Stimulated activated CD4-positive, alpha-beta T cell treated with anti-CD3 and anti-CD28 coated beads, Interleukin-12 subunit alpha, Interleukin-12 subunit beta, amount 100 ng/mL, for 24 hours (primary cell): ENCODE results near the gene CNGA2.
"Not testable (repeated sequence)": the region's sequence is repeated elsewhere in the genome, so short reads cannot be mapped to it uniquely, and the experiment has no call there.

Experiments
- DNase-seq, 2 experiments: peaks; one replicate each; pipeline ENCODE4 v3.0.0-alpha.2; 2020; ENCODE audit warnings: low read depth in 2 of 2

CNGA2 gene

DNA sequence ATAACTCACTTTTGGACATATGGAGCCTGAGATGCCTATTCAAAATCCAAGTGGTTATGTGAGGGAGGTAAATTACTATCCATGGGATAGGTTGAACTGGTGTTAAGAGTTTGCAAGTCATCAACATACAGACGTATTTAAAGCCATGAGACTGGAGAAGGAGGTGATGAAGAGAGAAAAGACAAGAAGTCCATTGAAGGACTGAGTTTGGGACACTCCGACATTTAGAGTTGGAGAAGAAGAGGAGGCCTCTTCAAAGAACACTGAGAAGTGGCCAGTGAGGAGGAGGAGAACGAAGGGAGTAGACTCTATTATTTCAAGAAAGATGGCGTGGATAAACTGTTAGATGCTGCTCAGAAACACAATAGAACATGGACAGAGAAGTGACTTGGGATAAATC, at the start of gene CNGA2:
TSS of gene CNGA2 (plus strand) at position 301 of the 400 bp plus-strand sequence. CDS start 3,738 bp downstream, outside the sequence.
- DNase-seq = no peak

DNA sequence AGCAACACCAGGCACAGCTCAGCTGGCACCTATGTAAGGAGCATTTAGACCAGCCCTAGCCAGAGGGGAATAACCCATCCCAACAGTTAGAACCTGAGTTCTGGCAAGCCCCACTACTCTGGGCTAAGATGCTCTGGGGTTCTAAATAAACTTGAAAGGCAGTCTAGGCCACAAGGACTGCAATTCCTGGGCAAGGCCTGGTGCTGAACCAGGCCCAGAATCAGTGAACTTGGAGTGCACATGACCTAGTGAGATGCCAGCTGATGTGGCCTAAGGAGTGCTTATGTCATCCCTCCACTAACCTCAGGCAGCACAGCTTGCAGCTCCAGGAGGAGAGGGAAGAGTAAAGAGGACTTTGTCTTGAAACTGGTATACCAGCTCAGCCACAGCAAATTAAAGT, 46.9 kb upstream of the CNGA2 start:
- no peak for DNase-seq

DNA sequence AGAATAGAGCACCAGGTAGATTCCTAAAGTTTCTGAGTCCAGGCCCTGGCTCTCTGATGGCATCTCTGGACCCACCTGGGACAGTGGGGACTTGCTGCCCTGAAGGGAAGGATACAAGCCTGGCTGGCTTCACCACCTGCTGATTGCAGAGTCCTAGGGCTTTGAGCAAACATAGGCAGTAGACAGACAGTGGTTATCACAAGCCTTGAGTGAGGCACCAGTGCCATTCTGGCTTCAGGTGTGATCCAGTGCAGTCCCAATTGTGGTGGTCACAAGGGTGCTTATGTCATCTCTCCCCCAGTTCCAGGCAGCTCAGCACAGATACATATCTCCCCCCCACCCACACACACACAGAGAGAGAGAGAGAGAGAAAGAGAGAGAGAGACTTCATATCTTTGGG, 45.9 kb upstream of the CNGA2 start:
- no peak for DNase-seq

DNA sequence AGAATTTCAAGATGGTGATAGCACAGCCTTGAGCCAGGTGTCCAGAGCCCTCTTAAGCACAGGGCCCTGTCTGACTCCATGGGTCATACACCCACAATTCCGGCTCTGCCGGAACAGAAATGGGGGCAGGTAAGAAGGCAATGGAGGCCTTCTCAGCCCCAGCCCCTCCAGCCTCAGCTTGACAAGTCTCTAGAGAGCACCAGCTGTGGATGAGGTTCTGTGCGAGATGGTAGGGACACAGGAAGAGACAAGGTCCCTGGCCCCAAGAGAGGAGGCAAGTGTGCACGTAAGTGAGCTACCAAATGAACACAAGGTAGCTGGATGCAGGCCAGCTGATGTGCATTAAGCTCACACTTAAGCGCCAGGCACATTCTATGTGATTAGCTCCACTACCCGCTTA, 41.7 kb upstream of the CNGA2 start:
- DNase-seq = no peak

DNA sequence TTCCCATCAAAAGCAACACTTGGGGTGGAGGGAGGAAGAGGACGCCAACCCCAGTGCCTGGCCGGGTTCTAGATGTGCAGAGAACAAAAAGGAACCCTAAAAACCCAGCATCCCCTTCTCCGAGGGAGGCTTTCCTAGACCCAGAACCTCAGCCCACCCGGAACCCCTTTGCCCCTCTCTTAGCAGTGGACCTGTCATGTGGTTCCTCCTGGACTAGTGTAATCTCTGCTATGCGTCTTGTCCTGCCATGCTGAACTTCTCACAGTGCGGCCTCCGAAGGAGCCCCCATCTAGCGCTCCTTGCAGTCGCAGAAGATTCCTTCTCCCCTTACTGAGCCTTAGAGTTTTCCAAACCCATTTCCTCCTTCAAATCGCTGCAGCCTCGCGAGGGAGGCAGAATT, 40.4 kb upstream of the CNGA2 start:
- no peak for DNase-seq

DNA sequence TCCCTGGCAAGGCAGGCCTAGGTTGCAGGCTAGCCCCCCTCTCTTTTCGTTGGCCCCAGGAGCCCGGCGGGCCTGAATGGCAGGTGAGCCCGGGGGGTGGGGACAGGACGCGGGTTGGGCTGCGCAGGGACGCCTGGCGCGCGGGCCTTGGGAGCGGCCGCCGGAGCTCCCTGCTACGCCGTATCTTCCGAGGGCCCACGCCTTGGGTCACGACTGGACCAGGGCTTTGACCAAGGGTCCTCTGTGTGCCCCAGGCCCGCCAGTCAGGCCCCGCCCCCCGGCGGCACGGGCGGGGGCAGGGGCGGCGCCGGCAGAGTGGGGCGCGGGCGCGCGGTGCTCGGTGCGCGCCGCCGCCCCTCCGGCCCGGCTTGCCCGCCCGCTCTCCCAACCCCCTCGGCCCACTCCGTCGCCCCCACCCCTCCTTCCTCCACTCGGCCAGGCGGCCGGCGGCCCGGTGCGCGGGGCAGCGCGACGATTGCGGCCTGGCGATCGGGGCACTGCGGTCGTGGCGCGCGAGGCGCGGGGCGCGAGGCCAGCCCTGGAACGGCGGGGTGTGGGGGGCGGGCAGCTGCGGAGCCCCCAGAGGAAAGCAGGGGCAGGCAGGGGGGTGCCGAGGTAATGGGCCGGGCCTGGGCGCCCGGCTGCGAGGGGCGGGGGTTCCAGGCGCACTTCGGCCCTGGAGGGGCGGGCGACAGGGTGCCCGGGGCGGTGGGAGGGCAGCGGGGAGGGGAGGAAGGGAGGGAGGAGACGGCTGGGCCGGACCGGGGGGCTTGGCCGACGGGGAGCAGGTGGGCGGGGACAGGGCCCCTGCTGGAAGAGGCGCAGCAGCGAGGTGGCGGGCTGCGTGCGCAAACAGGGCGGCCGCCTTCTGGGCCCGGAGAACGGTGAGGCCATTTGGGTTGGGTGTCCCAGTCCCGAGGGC, 39.6 kb upstream of the CNGA2 start, which contains the start of gene PRRG3:
TSS of gene PRRG3 (plus strand) at position 798 of the 922 bp plus-strand sequence. CDS start 3,357 bp downstream, outside the sequence.
- no peak for DNase-seq

DNA sequence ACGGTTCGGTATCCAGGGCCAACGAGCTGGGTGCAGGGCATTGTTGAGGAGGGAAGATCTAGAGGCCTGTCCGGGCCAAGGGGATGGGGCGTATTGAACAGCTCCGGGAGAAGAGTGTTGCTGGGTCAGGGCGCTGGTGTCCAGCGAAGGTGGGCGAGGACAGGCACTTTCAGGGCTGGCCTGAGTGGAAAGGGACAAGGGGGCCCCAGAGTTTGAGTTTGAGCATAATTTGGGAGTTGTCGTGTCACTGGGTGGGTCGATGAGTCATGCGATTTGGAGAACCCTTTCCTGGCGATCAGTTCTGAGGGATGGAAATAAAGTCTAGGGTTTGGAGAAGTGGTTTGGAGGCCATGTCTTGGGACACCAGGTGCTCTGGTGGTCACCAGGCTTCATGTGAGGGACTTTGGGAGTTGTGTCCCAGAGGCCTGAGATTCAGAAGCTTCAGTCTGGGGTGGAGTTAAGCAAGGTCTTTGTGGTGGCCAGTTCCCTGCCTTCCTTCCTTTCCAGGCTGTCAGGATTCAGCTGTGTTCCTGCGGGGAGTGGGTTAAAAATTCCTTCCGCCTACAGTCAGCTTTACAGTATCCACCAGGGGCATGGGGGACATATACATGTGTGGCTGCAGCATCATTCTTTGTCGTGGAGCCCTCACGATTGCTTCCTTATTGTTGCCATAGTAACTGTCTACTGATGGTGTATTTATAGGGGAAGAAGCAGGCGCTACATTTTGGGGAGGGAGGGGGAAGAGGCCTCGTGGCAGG, 38.8 kb upstream of the CNGA2 start:
- no peak for DNase-seq

DNA sequence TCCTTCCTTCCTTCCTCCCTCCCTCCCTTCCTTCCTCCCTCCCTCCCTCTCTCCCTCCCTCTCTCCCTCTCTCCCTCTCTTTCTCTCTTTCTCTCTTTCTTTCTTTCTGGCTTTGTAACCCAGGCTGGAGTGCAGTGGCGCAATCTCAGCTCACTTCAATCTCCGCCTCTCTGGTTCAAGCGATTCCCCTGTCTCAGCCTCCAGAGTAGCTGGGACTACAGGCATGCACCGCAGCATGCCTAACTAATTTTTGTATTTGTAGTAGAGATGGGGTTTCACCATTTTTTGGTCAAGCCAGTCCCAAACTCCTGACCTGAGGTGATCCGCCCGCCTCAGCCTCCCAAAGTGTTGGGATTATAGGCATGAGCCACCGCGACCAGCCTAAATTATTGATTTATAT, 37.5 kb upstream of the CNGA2 start:
- not testable (repeated sequence) for DNase-seq

DNA sequence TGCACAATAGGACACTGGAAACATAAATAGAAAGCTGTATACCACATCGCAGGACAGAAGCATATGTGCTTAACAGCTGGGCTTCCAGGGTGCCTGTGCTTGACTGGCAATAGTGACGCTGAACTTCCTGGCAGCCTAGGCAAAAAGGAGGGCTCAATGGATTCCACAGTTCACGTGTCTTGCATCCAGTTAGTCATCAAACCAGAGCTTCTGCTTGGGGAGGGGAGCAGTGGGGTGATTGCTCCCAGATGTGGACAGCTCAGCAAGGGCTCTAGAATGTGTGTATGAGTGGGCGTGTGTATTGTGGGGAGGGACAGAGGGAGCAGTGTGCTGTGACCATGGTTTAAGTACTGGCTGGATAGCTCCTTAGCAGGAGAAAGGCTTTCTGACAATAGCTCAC, 37.0 kb upstream of the CNGA2 start:
- no peak for DNase-seq

DNA sequence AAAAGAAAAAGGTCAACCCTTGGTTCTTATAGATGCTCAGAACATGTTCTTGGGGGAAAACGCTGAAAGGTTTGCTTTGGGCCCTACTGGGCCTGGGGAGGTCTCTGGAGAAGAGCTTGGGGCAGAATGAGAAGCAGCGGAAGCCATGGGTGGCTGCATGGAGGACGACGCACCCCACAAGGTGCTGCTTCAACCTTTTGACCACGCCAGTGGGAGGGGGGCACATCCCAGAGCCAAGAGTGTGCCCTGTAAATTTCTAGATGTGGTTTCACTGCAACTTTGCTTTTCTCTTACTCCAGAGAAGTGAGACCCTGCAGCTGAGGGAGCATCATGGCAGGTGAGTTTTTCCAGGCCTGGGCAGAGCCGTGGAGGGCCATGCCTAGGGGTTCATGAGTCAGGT, 36.1 kb upstream of the CNGA2 start:
- no peak for DNase-seq

DNA sequence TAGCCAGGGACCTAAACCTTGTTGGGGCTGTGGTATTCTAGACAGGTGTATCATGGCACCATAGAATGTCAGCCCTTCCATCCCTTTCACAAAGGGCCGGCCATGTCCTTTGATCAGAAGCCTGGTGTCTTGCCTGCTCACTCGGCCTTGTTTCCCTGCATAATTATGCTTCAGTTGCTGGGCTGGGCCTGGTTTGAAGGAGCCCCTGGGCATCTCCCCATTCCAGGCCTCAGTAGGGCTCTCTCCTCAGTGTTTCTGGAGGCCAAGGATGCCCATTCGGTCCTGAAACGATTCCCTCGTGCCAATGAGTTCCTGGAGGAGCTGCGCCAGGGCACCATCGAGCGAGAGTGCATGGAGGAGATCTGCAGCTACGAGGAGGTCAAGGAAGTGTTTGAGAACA, 34.8 kb upstream of the CNGA2 start:
- DNase-seq = no peak

DNA sequence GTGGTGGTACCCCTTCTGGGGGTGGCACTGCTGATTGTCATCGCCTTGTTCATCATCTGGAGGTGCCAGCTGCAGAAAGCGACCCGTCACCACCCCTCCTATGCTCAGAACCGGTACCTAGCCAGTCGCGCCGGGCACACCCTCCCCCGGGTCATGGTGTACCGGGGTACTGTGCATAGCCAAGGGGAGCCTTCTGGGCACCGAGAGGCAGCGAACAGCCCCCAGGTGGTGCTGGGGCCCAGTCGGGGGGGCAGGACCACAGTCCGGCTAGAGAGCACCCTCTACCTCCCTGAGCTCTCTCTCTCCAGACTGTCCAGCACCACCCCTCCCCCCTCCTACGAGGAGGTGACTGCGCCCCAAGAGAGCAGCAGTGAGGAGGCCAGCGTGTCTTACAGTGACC, 34.0 kb upstream of the CNGA2 start:
- no peak for DNase-seq

DNA sequence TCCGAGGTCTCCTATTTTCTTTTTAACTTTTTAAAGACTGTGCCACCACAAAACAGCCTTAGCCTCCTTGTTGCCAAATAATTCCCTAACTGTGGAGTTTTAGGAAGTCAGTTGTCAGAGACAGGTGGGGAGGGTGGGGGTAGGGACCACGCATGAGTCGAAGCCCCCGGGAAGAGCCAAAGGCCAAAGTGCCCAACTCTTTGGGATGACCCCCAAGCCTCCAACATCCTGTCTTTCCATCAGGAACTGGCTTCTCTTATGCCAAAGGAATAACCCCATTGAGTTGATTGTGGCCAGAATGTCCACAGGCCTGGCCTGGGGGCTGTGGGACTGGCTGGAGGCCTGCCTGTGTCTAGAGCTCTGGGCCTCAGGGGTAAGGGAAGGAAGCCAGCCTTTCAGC, 33.5 kb upstream of the CNGA2 start:
- DNase-seq = no peak

DNA sequence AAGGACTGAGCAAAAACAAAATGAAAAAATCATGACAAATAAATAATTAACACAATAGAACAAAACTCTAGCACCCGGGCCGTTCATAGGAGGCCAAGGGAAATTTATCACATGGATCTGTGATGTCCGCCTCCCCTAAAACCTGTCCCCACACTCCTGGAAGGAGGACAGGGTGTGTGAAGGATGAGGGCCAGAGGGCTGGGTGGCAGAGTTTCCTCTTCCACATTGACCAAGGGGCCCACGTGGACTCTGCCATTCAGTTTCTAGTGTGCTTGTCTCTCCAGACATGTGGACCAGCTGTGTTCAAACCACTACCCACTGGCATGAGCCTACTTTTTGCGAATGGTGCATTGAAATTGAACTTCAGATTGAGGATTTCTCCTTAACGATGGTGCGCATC, 33.0 kb upstream of the CNGA2 start:
- DNase-seq = no peak

DNA sequence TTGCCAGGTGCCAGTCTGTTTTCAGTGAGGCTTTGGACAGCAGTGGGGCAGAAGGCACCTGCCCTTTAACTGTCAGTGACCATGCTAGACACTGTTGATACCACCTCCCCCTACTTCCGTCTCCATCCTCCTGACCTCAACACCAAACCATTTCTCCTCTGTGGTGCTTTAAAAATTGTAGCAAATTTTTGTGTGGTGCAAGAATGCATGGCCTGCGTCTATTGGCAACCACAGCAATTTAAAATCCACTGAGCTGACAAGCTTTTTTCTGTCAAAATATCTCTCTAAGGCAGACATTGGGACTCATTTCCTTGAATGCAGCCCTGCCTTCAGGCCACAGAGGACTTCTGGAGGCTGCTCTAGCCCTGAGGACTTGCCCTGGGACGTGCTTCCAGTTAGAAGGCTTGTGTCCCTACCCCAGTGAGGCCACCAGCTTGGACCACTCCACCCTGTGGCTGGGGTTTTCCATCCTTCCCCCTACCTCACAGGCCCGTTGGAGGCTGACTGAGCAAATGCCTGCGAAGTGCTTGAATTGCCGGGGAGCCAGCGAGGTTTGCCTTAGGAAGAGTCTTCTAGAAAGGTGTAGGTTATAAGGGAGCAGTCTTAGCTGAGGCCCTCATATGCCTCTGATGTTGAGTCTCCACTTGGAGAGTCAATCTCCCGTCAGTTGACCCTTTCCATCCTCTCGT, 32.4 kb upstream of the CNGA2 start:
- DNase-seq = no peak

DNA sequence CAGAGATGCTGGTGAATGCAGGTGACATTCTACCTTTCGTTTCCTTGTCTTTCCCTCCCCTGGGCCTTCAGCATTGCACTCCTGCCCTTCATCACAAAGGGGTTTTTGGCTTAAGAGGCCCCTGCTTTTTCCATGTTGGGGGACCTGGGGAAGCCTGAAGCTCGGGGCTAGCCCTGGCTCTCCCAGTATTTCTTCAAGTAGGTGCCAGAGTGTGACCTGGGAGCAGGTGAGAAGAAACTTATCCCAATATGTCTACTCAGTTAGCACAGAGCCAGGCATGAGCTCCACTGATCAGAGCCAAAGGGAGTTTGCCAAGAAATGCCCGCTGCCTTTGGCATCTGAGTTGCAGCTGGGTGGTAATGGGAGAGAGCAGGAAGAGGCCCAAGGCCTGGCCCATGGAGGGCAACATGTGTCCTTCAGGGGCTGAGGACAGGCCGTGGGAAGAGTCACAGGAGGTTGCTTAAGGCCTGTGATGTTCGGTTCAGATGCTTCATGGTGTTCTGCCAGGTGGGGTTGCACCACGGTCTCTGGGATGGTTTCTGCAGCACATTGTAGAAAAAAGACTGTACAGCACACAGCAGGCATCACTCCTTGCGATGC, 31.7 kb upstream of the CNGA2 start:
- DNase-seq = no peak

DNA sequence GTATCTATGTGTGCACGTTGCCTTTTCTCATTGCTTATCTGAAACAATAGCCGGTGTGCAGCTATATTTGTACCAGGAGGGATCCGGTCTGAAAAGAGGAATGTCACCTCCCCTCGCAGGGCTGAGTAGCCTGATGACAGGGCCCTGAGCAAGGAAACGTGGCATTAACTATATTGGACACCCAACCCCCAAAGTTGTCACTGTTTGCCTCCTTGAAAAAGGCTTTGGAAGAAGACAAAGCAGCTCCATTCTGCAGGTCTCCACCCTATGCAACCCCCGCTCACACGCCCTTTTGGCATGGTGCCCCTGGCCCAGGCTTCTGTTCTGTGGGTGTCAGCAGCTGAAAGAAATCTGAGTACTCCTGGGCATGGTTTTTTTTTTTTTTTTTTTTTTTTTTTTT, 31.1 kb upstream of the CNGA2 start:
- DNase-seq = no peak

DNA sequence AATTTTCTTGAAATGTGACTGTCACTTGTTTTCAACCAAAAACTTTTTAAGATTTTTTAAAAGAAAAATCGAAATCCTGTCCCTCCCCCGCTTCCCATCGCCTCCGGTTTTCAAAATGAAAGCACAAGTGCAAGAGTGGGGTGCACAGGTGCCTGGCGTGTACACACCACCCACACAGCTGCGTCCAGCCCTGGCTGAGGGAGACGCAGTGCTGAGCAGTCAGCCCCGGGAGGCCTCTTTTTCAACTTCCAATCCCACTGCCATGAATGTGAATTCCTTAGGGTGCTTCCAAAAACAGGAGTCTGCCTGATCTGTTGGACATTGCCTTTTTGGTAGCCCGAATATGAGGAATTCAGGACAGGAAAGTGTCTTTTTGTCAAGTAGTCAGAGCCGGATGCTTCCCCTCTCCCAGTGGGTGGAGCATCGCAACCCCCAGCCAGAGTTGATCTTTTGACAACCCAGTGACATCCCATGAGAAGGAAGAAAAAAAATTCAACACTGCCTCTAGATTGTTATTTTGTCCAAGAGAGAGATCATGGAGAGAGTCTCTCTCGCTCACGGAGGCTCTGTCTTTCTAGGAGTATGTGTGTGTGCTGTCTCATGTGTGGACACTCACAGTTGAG, 30.4 kb upstream of the CNGA2 start:
- DNase-seq = no peak

DNA sequence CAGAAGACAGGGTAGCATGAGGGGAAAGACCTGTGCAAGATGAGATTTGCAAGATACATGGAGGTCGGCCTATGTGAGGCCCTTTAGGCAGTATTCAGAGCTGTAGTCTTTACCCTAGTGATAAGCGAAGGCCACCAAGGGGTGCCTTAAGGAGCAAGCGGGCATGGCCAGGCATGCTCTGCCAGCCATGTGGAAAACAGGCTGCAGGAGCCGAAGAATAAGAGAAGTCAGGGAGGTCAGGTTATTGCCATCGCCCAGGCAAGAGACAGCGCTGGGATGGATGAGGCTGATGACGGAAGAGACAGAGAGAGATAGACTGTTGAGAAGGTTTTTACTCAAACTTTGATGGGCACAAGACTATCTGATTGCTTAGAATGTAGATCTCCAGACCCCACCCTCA, 25.7 kb upstream of the CNGA2 start:
- DNase-seq = no peak

DNA sequence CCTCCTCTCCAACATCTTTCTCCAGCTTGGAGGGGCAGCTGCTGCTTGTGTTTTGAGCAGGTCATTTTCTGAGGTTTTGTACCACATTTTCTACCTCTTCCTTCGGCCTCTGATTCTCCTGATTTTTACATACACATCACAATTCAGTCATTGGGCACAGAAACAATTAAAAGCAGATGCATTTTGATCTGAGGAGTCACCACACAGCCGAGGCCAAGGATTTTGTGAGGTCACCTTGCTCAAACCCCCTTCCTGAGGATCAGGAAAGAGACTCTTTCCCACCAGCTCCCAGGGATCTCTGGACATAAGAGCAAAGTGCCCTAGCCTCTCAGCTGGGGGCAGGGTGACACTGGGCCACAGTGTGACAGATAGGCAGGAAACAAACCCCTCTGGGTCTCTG, 24.1 kb upstream of the CNGA2 start:
- DNase-seq = no peak

DNA sequence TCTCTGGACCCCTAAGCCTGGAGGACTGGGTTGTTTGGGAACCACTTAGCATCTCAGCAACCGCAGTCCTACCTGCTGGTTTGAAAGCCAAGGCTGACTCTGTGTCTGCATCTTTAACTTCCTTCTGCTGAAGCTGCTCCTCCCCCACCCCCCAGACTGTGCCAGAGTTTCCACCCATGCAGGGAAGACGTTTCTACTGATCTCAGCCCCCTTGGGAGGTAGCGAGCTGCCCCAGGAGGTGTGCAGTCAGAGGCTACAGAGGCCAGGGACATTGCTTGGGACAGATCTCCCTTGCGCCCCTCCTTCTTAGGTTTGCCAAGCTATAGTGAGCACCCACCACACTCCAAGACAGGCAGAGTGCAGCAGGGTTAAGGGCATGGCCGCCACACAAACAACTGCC, 23.4 kb upstream of the CNGA2 start:
- DNase-seq = no peak

DNA sequence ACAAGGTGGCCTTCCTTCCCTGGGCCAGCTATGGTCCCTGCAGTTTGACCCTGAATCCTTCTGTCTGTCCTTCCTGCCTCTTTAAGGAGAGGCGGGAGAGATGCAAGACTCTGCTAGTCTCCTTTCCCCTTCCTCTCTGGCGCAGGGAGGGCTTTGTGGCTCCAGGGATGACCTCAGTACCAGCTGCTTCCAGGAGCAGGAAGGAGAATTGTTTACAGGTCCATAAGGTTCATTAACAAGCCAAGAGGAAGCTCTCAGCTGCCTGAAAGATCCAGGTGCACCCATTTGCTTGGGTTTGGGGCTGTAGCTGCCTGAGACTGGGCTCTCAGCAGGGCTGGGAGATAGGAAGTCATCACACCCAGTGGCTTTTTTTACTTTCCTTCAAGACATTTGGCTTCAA, 22.8 kb upstream of the CNGA2 start:
- DNase-seq = no peak
